ENCODE results near the gene RAD51B. TPM values are rescaled to one million over a fixed set of nuclear protein-coding genes. Genes with fewer than 3 reads are reported as not detected.

RAD51B gene
- total RNA-seq, 1 experiment from 2014 or later, result 14.2 TPM

DNA sequence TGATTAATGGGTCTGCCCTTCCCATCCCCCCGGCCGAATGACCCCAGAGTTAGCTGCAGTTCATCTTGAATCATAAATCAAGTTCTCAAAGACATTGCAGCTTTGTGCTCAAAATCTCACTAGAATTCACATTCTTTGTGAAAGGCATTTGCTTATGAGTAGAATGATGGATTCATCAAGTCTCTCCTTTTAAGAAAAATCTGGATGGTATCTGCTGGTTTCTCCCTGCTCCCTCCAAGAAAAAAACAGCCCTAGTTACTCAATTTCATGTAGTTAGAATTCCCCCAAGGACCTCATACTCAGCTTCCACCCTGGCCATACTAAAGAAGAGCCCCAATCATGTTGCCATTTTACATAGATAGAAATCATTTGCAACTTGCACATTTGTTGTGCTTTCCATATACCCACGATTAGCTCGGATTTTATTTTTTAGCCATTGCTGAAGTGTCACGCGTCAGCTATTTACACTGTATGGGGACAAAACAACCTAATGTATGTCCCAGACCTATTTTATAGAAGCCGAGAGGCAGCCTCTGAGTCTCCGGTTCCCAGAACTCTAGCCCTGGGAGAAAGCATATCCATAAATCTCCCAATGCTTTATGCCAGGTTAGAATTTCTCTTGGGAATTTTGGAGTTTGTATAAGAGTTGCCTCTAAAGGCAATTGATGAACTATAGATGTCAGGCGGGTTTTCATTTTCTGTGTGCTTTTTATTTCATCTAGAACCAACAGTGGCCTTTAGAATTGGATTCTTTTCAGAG is 673.8 kb downstream of the RAD51B start:
- TF ChIP-seq, protein P1, sequence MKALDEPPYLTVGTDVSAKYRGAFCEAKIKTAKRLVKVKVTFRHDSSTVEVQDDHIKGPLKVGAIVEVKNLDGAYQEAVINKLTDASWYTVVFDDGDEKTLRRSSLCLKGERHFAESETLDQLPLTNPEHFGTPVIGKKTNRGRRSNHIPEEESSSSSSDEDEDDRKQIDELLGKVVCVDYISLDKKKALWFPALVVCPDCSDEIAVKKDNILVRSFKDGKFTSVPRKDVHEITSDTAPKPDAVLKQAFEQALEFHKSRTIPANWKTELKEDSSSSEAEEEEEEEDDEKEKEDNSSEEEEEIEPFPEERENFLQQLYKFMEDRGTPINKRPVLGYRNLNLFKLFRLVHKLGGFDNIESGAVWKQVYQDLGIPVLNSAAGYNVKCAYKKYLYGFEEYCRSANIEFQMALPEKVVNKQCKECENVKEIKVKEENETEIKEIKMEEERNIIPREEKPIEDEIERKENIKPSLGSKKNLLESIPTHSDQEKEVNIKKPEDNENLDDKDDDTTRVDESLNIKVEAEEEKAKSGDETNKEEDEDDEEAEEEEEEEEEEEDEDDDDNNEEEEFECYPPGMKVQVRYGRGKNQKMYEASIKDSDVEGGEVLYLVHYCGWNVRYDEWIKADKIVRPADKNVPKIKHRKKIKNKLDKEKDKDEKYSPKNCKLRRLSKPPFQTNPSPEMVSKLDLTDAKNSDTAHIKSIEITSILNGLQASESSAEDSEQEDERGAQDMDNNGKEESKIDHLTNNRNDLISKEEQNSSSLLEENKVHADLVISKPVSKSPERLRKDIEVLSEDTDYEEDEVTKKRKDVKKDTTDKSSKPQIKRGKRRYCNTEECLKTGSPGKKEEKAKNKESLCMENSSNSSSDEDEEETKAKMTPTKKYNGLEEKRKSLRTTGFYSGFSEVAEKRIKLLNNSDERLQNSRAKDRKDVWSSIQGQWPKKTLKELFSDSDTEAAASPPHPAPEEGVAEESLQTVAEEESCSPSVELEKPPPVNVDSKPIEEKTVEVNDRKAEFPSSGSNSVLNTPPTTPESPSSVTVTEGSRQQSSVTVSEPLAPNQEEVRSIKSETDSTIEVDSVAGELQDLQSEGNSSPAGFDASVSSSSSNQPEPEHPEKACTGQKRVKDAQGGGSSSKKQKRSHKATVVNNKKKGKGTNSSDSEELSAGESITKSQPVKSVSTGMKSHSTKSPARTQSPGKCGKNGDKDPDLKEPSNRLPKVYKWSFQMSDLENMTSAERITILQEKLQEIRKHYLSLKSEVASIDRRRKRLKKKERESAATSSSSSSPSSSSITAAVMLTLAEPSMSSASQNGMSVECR (CRISPR knock-in tag; IDR thresholded peaks at IDR 0.05; ENCODE audit: borderline replicate concordance), result no peak
- no peak for TF ChIP-seq SMAD4 (CRISPR knock-in tag; IDR thresholded peaks at IDR 0.05)
- TF ChIP-seq GTF2I (CRISPR knock-in tag; conservative IDR thresholded peaks at IDR 0.05), result no peak
- TF ChIP-seq EMX1 (CRISPR knock-in tag; IDR thresholded peaks at IDR 0.05), result no peak
- peaks cover 50% of the 10 kb centered on the region for H3K4me1 Mint-ChIP-seq
- H3K27me3 Mint-ChIP-seq (ENCODE audit: low read depth), result no peaks in the 10 kb centered on the region
- no peak overlapping the region for H3K4me3 Mint-ChIP-seq
- no peaks in the 10 kb centered on the region for H3K9me3 Mint-ChIP-seq
- DNase-seq (ENCODE audit: low spot score) (no peak), ATAC-seq (no peak)
- no peaks in the 10 kb centered on the region for H3K36me3 Mint-ChIP-seq
- peak overlapping the region; percentile 51 for H3K27ac Mint-ChIP-seq
- CTCF ChIA-PET, result interaction anchor here (0.7 to 2.4 kb wide), 7 partner anchors 13 to 252 kb away, joined by 3 to 9 read pairs (median 3); no protein-coding TSS in a partner anchor
- POLR2A ChIA-PET, result interaction anchor here (1.0 kb wide), 1 partner anchor 300 kb away, joined by 4 read pairs; the partner anchor contains the start of gene ZFP36L1

DNA sequence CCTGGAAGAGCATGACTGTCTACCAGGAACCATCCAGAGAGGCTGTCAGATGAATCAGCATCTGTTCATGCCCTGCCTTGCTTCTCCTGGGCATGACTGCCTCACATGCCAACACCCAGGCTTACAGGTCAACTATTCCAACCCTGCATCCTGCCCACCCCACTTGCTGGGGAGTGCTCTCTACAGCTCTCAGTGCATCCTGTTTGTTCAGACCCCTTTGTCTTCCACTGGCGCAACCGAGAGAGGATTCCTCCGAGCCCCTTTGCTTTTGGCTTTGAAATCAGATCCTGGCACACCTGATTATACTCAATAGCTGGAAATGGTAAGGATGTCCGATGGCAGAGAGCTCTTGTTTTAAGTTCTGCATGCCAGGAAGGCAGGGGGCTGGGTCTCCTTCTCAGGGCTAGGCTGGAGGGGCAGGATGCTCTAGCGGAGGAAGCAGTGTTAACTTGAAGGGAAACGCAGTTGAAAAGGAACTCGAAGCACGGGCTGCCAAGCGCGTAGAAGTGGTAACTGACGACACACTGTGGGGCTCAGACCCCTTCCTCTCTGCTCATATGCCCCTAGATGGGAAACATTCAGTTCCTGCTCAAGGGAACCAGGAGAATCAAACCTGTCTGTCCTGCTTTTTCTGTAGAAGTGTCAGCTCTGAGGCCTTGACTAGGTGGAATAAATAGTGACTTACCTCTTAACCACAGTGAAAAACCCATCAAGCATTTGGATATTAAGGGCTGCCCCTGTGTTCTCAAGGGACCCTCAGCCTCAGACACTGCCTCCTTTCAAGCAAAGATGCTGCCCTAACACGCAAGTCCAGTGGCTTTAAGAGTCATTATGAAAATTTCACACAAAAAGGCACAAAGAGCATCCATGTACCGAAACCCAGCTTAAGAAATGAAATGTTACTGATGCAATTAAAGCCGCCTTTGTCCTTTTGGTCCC is 675.8 kb downstream of the RAD51B start:
- no peaks in the 10 kb centered on the region for H3K36me3 Mint-ChIP-seq
- POLR2A ChIA-PET, result no interaction called here
- H3K4me1 Mint-ChIP-seq, result peaks cover 46% of the 10 kb centered on the region
- CTCF ChIA-PET, result interaction anchor here (0.6 to 0.7 kb wide), 2 partner anchors 10 to 246 kb away, joined by 3 to 4 read pairs; no protein-coding TSS in a partner anchor
- TF ChIP-seq TP53 (CRISPR knock-in tag; IDR thresholded peaks at IDR 0.05) (no peak), TEAD1 (CRISPR knock-in tag; IDR thresholded peaks at IDR 0.05) (no peak)
- DNase-seq (ENCODE audit: low spot score) (no peak), ATAC-seq (no peak; the same call in 1 of the 2 replicates)
- no peak overlapping the region for H3K4me3 Mint-ChIP-seq
- no peak overlapping the region for H3K27ac Mint-ChIP-seq
- no peaks in the 10 kb centered on the region; the same call in 1 of the 2 replicates for H3K27me3 Mint-ChIP-seq (ENCODE audit: low read depth)
- H3K9me3 Mint-ChIP-seq, result no peaks in the 10 kb centered on the region

- Mint-ChIP-seq H3K36me3 (no peaks in the 10 kb centered on the region), H3K9me3 (no peaks in the 10 kb centered on the region), H3K4me1 (peaks cover 30% of the 10 kb centered on the region), H3K27me3 (ENCODE audit: low read depth) (no peaks in the 10 kb centered on the region; the same call in 1 of the 2 replicates), H3K4me3 (no peak overlapping the region), H3K27ac (no peak overlapping the region)
- POLR2A ChIA-PET, result no interaction called here
- no peak for DNase-seq (ENCODE audit: low spot score)
- CTCF ChIA-PET, result no interaction called here
- no peak for ATAC-seq
- TF ChIP-seq ZNF281 (CRISPR knock-in tag; IDR thresholded peaks at IDR 0.05) (no peak), EMX1 (CRISPR knock-in tag; IDR thresholded peaks at IDR 0.05) (no peak), ZNF512 (CRISPR knock-in tag; IDR thresholded peaks at IDR 0.05; ENCODE audit: borderline replicate concordance) (no peak), RELA (CRISPR knock-in tag; IDR thresholded peaks at IDR 0.05; ENCODE audit: borderline replicate concordance) (no peak), ZBTB21 (CRISPR knock-in tag; IDR thresholded peaks at IDR 0.05; ENCODE audit: borderline replicate concordance) (no peak), ZNF396 (CRISPR knock-in tag; IDR thresholded peaks at IDR 0.05; ENCODE audit: borderline replicate concordance) (no peak), ELF4 (CRISPR knock-in tag; IDR thresholded peaks at IDR 0.05; ENCODE audit: low read depth) (no peak), E2F4 (CRISPR knock-in tag; IDR thresholded peaks at IDR 0.05; ENCODE audit: borderline replicate concordance, low read depth) (no peak), PRRX2 (CRISPR knock-in tag; IDR thresholded peaks at IDR 0.05) (no peak)
- TF ChIP-seq, protein P2, sequence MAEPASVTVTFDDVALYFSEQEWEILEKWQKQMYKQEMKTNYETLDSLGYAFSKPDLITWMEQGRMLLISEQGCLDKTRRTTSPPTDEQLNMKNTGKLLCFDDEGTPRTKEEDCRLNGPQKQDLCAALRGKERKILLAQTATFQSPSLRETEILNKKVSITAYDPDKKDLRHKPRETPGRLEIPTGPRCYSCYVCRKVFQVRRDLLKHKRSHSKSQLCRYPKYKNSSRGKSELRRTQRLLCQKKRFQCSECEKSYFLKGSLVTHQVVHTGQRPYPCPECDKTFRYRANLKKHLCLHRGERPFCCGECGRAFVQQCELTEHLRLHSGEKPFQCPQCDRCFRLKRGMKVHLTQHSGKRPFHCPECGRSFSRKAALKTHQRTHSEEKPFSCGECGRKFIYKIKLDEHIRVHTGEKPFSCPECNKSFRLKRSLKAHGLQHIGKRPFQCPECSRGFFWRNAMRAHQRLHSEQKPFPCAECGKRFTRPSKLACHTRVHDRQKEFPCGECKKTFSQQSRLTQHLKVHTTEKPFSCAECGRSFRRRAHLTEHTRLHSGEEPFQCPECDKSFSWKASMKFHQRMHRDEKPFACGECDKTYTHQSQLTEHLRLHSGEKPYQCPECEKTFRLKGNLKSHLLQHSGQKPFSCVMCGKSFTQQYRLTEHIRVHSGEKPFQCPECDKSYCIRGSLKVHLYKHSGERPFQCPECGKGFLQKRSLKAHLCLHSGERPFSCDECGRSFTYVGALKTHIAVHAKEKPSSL (CRISPR knock-in tag; conservative IDR thresholded peaks at IDR 0.05), result no peak
These were observed 677.4 kb downstream of the RAD51B start for GRCh38 chr14:68497011-68497410.
